Adrenal gland (tissue), 5 donors: ENCODE results near the gene MRI1.

Experiments used
- POLR2A ChIP-seq, 2 donors: fragments of 450-650 bp; IDR thresholded peaks; one replicate each; pipeline ENCODE4 v1.6.1; 2017; ENCODE audit warnings: antibody characterized with exemption in 2 of 2, mild to moderate bottlenecking in 2 of 2, moderate library complexity in 1 of 2
- TF ChIP-seq, protein P1 (sequence below), 6 experiments: fragments of 450-650 bp in 4 of 6; fragments of 200-600 bp in 2 of 6; sonication (generic) in 1 of 6; IDR thresholded peaks; 1 replicate in 5 of 6; 2 replicates in 1 of 6; pipeline versions ENCODE4 v1.5.1 to v1.8.0; 2016 to 2021; ENCODE audit warnings: antibody characterized with exemption in 6 of 6, mild to moderate bottlenecking in 2 of 6, moderate library complexity in 1 of 6
- donor health status: DM: no; HTN: no; CAD: no.

DNA sequence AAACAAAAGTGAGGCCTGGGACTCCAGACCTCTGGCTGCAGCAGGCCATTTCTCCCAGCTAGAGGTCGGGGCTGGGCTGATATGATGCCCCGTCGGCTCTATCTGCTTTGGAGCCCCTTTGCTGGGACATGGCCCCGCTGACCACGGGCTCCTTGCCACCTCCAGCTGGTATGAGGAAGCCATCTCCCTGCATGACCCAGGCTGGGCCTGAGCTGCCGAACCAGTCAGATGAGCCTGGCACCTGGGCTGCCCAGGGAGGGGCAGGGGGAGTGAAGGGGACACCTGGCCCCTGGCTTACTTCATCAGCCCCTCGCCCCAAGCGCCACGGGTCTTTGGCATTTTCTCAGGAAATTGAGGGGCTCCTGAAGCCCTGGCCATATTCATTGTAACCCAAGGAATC is 38.7 kb downstream of the MRI1 start:
- TF ChIP-seq, protein P1, sequence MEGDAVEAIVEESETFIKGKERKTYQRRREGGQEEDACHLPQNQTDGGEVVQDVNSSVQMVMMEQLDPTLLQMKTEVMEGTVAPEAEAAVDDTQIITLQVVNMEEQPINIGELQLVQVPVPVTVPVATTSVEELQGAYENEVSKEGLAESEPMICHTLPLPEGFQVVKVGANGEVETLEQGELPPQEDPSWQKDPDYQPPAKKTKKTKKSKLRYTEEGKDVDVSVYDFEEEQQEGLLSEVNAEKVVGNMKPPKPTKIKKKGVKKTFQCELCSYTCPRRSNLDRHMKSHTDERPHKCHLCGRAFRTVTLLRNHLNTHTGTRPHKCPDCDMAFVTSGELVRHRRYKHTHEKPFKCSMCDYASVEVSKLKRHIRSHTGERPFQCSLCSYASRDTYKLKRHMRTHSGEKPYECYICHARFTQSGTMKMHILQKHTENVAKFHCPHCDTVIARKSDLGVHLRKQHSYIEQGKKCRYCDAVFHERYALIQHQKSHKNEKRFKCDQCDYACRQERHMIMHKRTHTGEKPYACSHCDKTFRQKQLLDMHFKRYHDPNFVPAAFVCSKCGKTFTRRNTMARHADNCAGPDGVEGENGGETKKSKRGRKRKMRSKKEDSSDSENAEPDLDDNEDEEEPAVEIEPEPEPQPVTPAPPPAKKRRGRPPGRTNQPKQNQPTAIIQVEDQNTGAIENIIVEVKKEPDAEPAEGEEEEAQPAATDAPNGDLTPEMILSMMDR (IDR thresholded peaks at IDR 0.05), result no peak
- TF ChIP-seq POLR2A (IDR thresholded peaks at IDR 0.05), result no peak
